ENCODE measurements around the gene SMOC2. TPM values are rescaled to one million over a fixed set of nuclear protein-coding genes. Genes with fewer than 3 reads are reported as not detected.

Gene SMOC2
- total and polyA plus RNA-seq, 2 donors (not counting 1 experiment from before 2014, with no cell fraction given) = 0.37 TPM; not detected in 1

GRCh38 chr6:168457653-168457934 lies 16.6 kb downstream of the SMOC2 start:
- CTCF ChIA-PET = no interaction called here
- H3K27ac Mint-ChIP-seq = no peak overlapping the region
- 66% methylated on average over 5 of the region's 7 CpGs for WGBS (ENCODE audit: insufficient coverage)

GRCh38 chr6:168458101-168458500 lies 17.1 kb downstream of the SMOC2 start:
- Mint-ChIP-seq H3K4me1 (no peaks in the 10 kb centered on the region), H3K27me3 (peaks cover 9% of the 10 kb centered on the region), H3K9me3 (ENCODE audit: insufficient read depth) (no peaks in the 10 kb centered on the region), H3K27ac (no peak overlapping the region), H3K4me3 (no peak overlapping the region)
- H3K27ac ChIP-seq (ENCODE audit: low read length in 2 of 2) = no peak overlapping the region
- H3K36me3 ChIP-seq (replicated peaks in 1 of 2; ENCODE audit: control extremely low read depth in 1 of 2, control insufficient read depth in 1 of 2, extremely low read depth in 1 of 2, insufficient read depth in 2 of 2, low read length in 1 of 2) = no peaks in the 10 kb centered on the region
- H3K79me2 ChIP-seq (ENCODE audit: control insufficient read depth, insufficient read depth, low read length) = no peaks in the 10 kb centered on the region
- intact Hi-C loops (cut with micrococcal nuclease) = no loop called here
- no peaks in the 10 kb centered on the region for H3K27me3 ChIP-seq (replicated peaks in 1 of 4; ENCODE audit: control extremely low read depth in 1 of 4, control insufficient read depth in 3 of 4, insufficient read depth in 4 of 4, low read length in 3 of 4)
- ATAC-seq (ENCODE audit: low read depth) (no peak), DNase-seq (no peak)
- no peaks in the 10 kb centered on the region for H4K20me1 ChIP-seq (ENCODE audit: control insufficient read depth, insufficient read depth, low read length, poor library complexity, severe bottlenecking)
- POLR2A ChIA-PET = no interaction called here
- no peak overlapping the region for H3K4me3 ChIP-seq (ENCODE audit: control extremely low read depth in 1 of 5, extremely low read depth in 1 of 5, insufficient read depth in 1 of 5, low read depth in 2 of 5, low read length in 4 of 5)
- CTCF ChIA-PET = no interaction called here
- H3K4me2 ChIP-seq (replicated peaks; ENCODE audit: low read depth, low read length, poor library complexity, severe bottlenecking) = no peak overlapping the region
- WGBS (ENCODE audit: insufficient coverage) = 80% methylated on average over 11 of the region's 12 CpGs
- H3K9ac ChIP-seq (ENCODE audit: low read length) = no peak overlapping the region
- peaks cover 0 to 8% (median 0%) of the 10 kb centered on the region in 3 donors for H3K9me3 ChIP-seq (ENCODE audit: control extremely low read depth in 1 of 3, control insufficient read depth in 2 of 3, insufficient read depth in 1 of 3, low read length in 2 of 3)
- H2AFZ ChIP-seq (ENCODE audit: insufficient read depth, low read depth, low read length, poor library complexity, severe bottlenecking) = no peak overlapping the region
- no peak for TF ChIP-seq CTCF (IDR thresholded peaks at IDR 0.05)
- no peak for TF ChIP-seq EZH2 (IDR thresholded peaks at IDR 0.05; ENCODE audit: borderline replicate concordance, insufficient read depth, low read depth, low read length, poor library complexity, severe bottlenecking)
- H3K4me1 ChIP-seq (ENCODE audit: control insufficient read depth in 2 of 2, insufficient read depth in 2 of 2, low read length in 2 of 2) = no peaks in the 10 kb centered on the region

More at GRCh38 chr6:168457653-168457934, 16.6 kb downstream of the SMOC2 start:
- POLR2A ChIA-PET = no interaction called here
- Histone ChIP-seq H3K36me3 (replicated peaks in 1 of 2; ENCODE audit: control extremely low read depth in 1 of 2, control insufficient read depth in 1 of 2, extremely low read depth in 1 of 2, insufficient read depth in 2 of 2, low read length in 1 of 2) (no peaks in the 10 kb centered on the region), H3K27me3 (replicated peaks in 1 of 4; ENCODE audit: control extremely low read depth in 1 of 4, control insufficient read depth in 3 of 4, insufficient read depth in 4 of 4, low read length in 3 of 4) (no peaks in the 10 kb centered on the region), H3K4me1 (ENCODE audit: control insufficient read depth in 2 of 2, insufficient read depth in 2 of 2, low read length in 2 of 2) (no peaks in the 10 kb centered on the region), H3K79me2 (ENCODE audit: control insufficient read depth, insufficient read depth, low read length) (no peaks in the 10 kb centered on the region), H3K9ac (ENCODE audit: low read length) (no peak overlapping the region), H3K9me3 (ENCODE audit: control extremely low read depth in 1 of 3, control insufficient read depth in 2 of 3, insufficient read depth in 1 of 3, low read length in 2 of 3) (peaks cover 0 to 5% (median 0%) of the 10 kb centered on the region in 3 donors), H4K20me1 (ENCODE audit: control insufficient read depth, insufficient read depth, low read length, poor library complexity, severe bottlenecking) (no peaks in the 10 kb centered on the region), H2AFZ (ENCODE audit: insufficient read depth, low read depth, low read length, poor library complexity, severe bottlenecking) (no peak overlapping the region), H3K4me2 (replicated peaks; ENCODE audit: low read depth, low read length, poor library complexity, severe bottlenecking) (no peak overlapping the region), H3K4me3 (ENCODE audit: control extremely low read depth in 1 of 5, extremely low read depth in 1 of 5, insufficient read depth in 1 of 5, low read depth in 2 of 5, low read length in 4 of 5) (no peak overlapping the region), H3K27ac (ENCODE audit: low read length in 2 of 2) (no peak overlapping the region)
- intact Hi-C loops (cut with micrococcal nuclease) = no loop called here
- no peak for DNase-seq
- Mint-ChIP-seq H3K27me3 (peaks cover 9% of the 10 kb centered on the region), H3K4me3 (no peak overlapping the region), H3K4me1 (no peaks in the 10 kb centered on the region), H3K9me3 (ENCODE audit: insufficient read depth) (no peaks in the 10 kb centered on the region)
- no peak for ATAC-seq (ENCODE audit: low read depth)
- no peak for TF ChIP-seq CTCF (IDR thresholded peaks at IDR 0.05)
- TF ChIP-seq EZH2 (IDR thresholded peaks at IDR 0.05; ENCODE audit: borderline replicate concordance, insufficient read depth, low read depth, low read length, poor library complexity, severe bottlenecking) = no peak

Measured in B cell (primary cell).